Lower lobe of right lung (tissue), 2 donors: ENCODE data around the gene OBSL1. TPM values are rescaled to one million over a fixed set of nuclear protein-coding genes. Genes with fewer than 3 reads are reported as not detected.

Source experiments
- ATAC-seq, 2 donors: fragments of 200-7000 bp; cut with Tn5 transposase; one replicate each; pipeline ENCODE4 v1.9.1; 2020 to 2022; ENCODE audit warnings: mild to moderate bottlenecking in 2 of 2, moderate library complexity in 2 of 2
- DNase-seq: peaks from one replicate; pipeline ENCODE4 v3.0.0-alpha.2; 2020
- H3K27ac ChIP-seq: fragments of 200-600 bp; one replicate; pipeline ENCODE4 v1.8.0; 2022
- H3K27me3 ChIP-seq: fragments of 200-600 bp; one replicate; pipeline ENCODE4 v1.8.0; 2022; ENCODE audit warnings: low read depth
- H3K36me3 ChIP-seq: fragments of 200-600 bp; one replicate; pipeline ENCODE4 v1.8.0; 2022; ENCODE audit warnings: mild to moderate bottlenecking
- H3K4me1 ChIP-seq: fragments of 200-600 bp; one replicate; pipeline ENCODE4 v1.8.0; 2022
- H3K4me3 ChIP-seq: fragments of 200-600 bp; one replicate; pipeline ENCODE4 v1.8.0; 2022; ENCODE audit warnings: mild to moderate bottlenecking
- H3K9me3 ChIP-seq: fragments of 200-600 bp; one replicate; pipeline ENCODE4 v1.8.0; 2022
- intact Hi-C: fragments of 100-400 bp; cut with DNase I; formaldehyde crosslinking; loops from one replicate; pipeline ENCODE4 v1.11.0; 2022
- total RNA-seq: library from RNA; stranded (reverse); fragmentation: NEBNext Ultra II Directional; extraction: Animal tissue kit (Norgen Biotek cat#: 25700); gene quantifications from one replicate; pipeline ENCODE4 v1.2.1, GENCODE V29; 2021
- TF ChIP-seq, protein P1 (sequence below): fragments of 200-600 bp; IDR thresholded peaks from one replicate; pipeline ENCODE4 v1.8.0; 2022; ENCODE audit warnings: antibody characterized with exemption, mild to moderate bottlenecking
- donor health status: DM: no; HTN: yes; CAD: no; lungs with severe emphysema.

OBSL1 gene
- total RNA-seq, 1 donor from 2014 or later, result 49.4 TPM

- Histone ChIP-seq H3K4me3 (no peak overlapping the region), H3K4me1 (no peaks in the 10 kb centered on the region), H3K27me3 (no peaks in the 10 kb centered on the region), H3K9me3 (no peaks in the 10 kb centered on the region), H3K36me3 (peaks cover 10% of the 10 kb centered on the region), H3K27ac (no peak overlapping the region)
- intact Hi-C loops, result no loop called here
- no peak for ATAC-seq
- TF ChIP-seq, protein P1, sequence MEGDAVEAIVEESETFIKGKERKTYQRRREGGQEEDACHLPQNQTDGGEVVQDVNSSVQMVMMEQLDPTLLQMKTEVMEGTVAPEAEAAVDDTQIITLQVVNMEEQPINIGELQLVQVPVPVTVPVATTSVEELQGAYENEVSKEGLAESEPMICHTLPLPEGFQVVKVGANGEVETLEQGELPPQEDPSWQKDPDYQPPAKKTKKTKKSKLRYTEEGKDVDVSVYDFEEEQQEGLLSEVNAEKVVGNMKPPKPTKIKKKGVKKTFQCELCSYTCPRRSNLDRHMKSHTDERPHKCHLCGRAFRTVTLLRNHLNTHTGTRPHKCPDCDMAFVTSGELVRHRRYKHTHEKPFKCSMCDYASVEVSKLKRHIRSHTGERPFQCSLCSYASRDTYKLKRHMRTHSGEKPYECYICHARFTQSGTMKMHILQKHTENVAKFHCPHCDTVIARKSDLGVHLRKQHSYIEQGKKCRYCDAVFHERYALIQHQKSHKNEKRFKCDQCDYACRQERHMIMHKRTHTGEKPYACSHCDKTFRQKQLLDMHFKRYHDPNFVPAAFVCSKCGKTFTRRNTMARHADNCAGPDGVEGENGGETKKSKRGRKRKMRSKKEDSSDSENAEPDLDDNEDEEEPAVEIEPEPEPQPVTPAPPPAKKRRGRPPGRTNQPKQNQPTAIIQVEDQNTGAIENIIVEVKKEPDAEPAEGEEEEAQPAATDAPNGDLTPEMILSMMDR, result no peak
- DNase-seq, result no peak
Observed at GRCh38 chr2:219559156-219559915, 12.0 kb downstream of the OBSL1 start.

DNA sequence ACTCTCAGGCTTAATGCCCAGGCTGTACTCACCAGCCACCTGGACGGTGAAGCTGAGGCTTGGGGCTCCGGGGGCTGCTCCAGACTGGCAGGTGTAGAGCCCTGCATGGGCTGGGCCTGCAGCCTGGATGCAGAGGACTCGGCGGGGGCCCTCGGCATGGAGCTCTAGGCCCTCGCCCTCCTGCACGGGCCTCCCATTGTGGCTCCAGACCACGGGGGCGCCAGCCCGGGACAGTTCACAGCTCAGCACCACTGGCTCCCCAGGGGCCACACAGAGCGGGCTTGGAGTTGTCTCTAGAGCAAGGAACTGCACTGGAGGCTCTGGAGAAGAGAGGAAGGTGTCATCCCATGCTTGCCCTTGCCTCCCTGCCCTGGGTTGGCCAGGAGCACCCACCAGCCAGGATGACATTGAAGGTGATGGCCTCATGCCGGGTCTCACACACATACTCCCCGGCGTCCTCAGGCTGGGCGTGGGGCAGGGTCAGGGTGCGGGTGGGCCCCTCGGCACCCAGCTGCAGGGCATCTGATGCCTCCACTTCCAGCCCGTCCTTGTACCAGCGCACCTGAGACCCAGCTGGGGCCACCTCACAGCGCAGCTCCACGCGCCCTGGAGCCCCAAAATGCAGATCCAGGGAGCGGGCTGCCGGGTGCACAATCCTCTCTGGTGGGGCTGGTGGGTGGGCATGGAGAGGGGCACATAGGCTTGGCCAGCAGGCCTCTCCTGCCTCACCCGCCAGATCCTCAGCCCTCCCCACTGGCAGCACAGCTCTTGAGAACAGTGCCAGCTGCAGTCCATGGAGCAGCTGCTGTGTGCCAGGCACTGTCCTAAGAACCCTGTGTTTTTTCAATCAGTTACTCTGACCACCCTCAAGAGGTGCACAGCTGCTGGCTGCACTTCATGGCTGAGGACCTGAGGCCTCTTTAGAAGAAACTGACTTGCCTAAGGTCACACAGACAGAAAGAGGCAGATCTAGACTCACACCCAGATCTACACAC is 13.3 kb downstream of the OBSL1 start:
- H3K27ac ChIP-seq, result no peak overlapping the region
- no peak for ATAC-seq
- H3K4me1 ChIP-seq, result peaks cover under 1% of the 10 kb centered on the region
- intact Hi-C loops, result no loop called here
- peaks cover 4% of the 10 kb centered on the region for H3K36me3 ChIP-seq
- H3K9me3 ChIP-seq, result no peaks in the 10 kb centered on the region
- TF ChIP-seq, protein P1, result no peak
- peak; percentile 27 for DNase-seq
- no peak overlapping the region for H3K4me3 ChIP-seq
- H3K27me3 ChIP-seq, result peaks cover 5% of the 10 kb centered on the region

DNA sequence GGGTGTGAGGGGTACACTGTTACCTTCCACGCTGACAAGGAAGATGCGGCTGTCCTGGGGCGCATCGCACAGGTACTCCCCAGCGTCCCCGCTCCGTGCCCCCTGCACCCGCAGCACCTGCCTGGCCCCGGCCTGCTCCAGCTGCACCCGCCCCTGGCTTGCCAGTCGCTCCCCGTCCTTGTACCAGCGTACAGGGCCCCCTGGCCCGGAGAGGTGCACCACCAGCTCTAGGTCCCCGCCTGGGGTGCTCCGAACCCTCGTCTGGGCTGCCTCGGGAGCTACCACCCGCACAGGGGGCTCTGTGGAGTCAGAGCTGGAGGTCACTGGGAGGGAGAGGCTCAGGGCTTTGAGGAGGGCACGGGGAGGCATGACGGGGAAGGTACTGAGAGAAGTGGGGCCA is 14.0 kb downstream of the OBSL1 start:
- Histone ChIP-seq H3K4me3 (no peak overlapping the region), H3K36me3 (peaks cover under 1% of the 10 kb centered on the region), H3K27me3 (peaks cover 13% of the 10 kb centered on the region), H3K27ac (no peak overlapping the region), H3K9me3 (no peaks in the 10 kb centered on the region), H3K4me1 (peaks cover 6% of the 10 kb centered on the region)
- ATAC-seq (no peak), DNase-seq (no peak)
- intact Hi-C loops, result no loop called here
- TF ChIP-seq, protein P1, result no peak

- no peak overlapping the region for H3K4me3 ChIP-seq
- peaks cover 14% of the 10 kb centered on the region for H3K4me1 ChIP-seq
- DNase-seq (no peak), ATAC-seq (no peak)
- TF ChIP-seq, protein P1, result no peak
- no peaks in the 10 kb centered on the region for H3K9me3 ChIP-seq
- intact Hi-C loops, result no loop called here
- no peak overlapping the region for H3K27ac ChIP-seq
- peaks cover 21% of the 10 kb centered on the region for H3K27me3 ChIP-seq
- no peaks in the 10 kb centered on the region for H3K36me3 ChIP-seq
Observed at GRCh38 chr2:219556413-219556812, 14.9 kb downstream of the OBSL1 start.

GRCh38 chr2:219555956-219556355 is 15.4 kb downstream of the OBSL1 start:
- intact Hi-C loops, result no loop called here
- H3K4me1 ChIP-seq, result peaks cover 14% of the 10 kb centered on the region
- H3K27ac ChIP-seq, result no peak overlapping the region
- H3K4me3 ChIP-seq, result no peak overlapping the region
- DNase-seq (no peak), ATAC-seq (no peak)
- no peaks in the 10 kb centered on the region for H3K9me3 ChIP-seq
- TF ChIP-seq, protein P1, result no peak
- H3K36me3 ChIP-seq, result no peaks in the 10 kb centered on the region
- peaks cover 25% of the 10 kb centered on the region for H3K27me3 ChIP-seq
